Transverse colon (tissue), 4 donors: ENCODE data around the gene EEFSEC.

ENCODE experiments used
- EP300 ChIP-seq: sonication (generic); formaldehyde crosslinking; IDR thresholded peaks from one replicate; pipeline ENCODE4 v1.6.1; 2017; ENCODE audit warnings: antibody characterized with exemption, low read depth
- POLR2A ChIP-seq: fragments of 450-650 bp; IDR thresholded peaks from one replicate; pipeline ENCODE4 v1.6.1; 2016; ENCODE audit warnings: antibody characterized with exemption, mild to moderate bottlenecking, moderate library complexity
- POLR2AphosphoS5 ChIP-seq, 3 donors: sonication (generic); formaldehyde crosslinking; IDR thresholded peaks; one replicate each; pipeline ENCODE4 v1.6.1; 2016; ENCODE audit warnings: antibody characterized with exemption in 3 of 3
- TF ChIP-seq, protein P1 (sequence below), 5 experiments: fragments of 200-600 bp in 3 of 5; fragments of 450-650 bp in 2 of 5; sonication (generic) in 3 of 5; IDR thresholded peaks; 1 replicate in 2 of 5; 2 replicates in 3 of 5; pipeline ENCODE4 v1.5.1; 2016 to 2017; ENCODE audit warnings: antibody characterized with exemption in 5 of 5, inconsistent platforms in 3 of 5, mild to moderate bottlenecking in 2 of 5, moderate library complexity in 1 of 5

DNA sequence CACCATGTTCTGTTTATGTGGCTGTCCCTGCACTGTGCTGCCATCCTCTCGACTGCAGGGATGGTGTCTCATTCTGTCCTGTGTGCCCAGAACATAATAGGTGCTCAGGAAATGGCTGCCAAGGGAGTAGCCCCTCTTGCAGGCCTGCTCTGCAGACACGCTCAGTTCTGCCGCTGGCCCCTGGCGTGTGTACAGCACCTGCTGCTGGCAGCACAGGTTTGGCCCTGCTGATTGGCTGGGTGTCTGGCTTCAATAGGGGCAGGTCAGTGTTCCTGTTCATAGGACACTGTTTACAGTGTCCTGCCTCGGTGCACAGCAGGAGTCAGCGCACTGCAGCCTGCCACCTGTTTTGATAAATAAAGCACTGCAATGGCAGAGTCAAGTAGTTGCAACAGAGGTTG is 166.5 kb downstream of the EEFSEC start:
- TF ChIP-seq, protein P1, sequence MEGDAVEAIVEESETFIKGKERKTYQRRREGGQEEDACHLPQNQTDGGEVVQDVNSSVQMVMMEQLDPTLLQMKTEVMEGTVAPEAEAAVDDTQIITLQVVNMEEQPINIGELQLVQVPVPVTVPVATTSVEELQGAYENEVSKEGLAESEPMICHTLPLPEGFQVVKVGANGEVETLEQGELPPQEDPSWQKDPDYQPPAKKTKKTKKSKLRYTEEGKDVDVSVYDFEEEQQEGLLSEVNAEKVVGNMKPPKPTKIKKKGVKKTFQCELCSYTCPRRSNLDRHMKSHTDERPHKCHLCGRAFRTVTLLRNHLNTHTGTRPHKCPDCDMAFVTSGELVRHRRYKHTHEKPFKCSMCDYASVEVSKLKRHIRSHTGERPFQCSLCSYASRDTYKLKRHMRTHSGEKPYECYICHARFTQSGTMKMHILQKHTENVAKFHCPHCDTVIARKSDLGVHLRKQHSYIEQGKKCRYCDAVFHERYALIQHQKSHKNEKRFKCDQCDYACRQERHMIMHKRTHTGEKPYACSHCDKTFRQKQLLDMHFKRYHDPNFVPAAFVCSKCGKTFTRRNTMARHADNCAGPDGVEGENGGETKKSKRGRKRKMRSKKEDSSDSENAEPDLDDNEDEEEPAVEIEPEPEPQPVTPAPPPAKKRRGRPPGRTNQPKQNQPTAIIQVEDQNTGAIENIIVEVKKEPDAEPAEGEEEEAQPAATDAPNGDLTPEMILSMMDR (IDR thresholded peaks at IDR 0.05) = no peak
- TF ChIP-seq POLR2AphosphoS5 (IDR thresholded peaks at IDR 0.05) (no peak), POLR2A (no peak), EP300 (no peak)
